Measurements from ENCODE around the gene EIF3D.

- TF ChIP-seq ZNF280D (tag by site-specific recombination; IDR thresholded peaks at IDR 0.05) (no peak), CTCF (tag by site-specific recombination; IDR thresholded peaks at IDR 0.05) (no peak), YY1 (tag by site-specific recombination; IDR thresholded peaks at IDR 0.05) (no peak)
These were observed 16.0 kb downstream of the EIF3D start for GRCh38 chr22:36512991-36513390.
